AG04450 (cell line): ENCODE data around the gene EPS8L1. TPM values are rescaled to one million over a fixed set of nuclear protein-coding genes. Genes with fewer than 3 reads are reported as not detected.
"Not testable (repeated sequence)": the region's sequence is repeated elsewhere in the genome, so short reads cannot be mapped to it uniquely, and the experiment has no call there.

Experiments
- CTCF ChIA-PET: fragments of 300-600, 350-600 bp; formaldehyde crosslinking; extraction: SDS; loops from one replicate; lab custom pipeline; 2022; ENCODE audit warnings: antibody characterized with exemption, inconsistent platforms; lab: Charles Lee
- POLR2A ChIA-PET: fragments of 350-600 bp; formaldehyde crosslinking; extraction: SDS; loops from one replicate; lab custom pipeline; 2021; ENCODE audit warnings: antibody characterized with exemption, inconsistent platforms; lab: Yijun Ruan, JAX
- DNase-seq: peaks from one replicate; pipeline ENCODE4 v3.0.0-alpha.2; 2011; ENCODE audit warnings: low read depth, low spot score
- H3K27ac ChIP-seq: one replicate; pipeline ENCODE4 v1.5.1; 2012; ENCODE audit warnings: low read depth, low read length, control low read depth
- H3K27me3 ChIP-seq: one replicate; pipeline ENCODE4 v1.6.0; 2012; ENCODE audit warnings: low read length; ENCODE audit not compliant: control insufficient read depth, insufficient read depth
- H3K4me3 ChIP-seq: 2 replicates; pipeline ENCODE4 v1.5.1; 2011; ENCODE audit warnings: mild to moderate bottlenecking, low read depth, low read length, control low read depth
- H3K9me3 ChIP-seq: 2 replicates; pipeline ENCODE4 v1.5.1; 2012; ENCODE audit warnings: low read length; ENCODE audit not compliant: control insufficient read depth, insufficient read depth
- polyA plus RNA-seq: library from polyadenylated mRNA; depleted of rRNA; stranded (reverse); fragments of >200 nt; gene quantifications from 2 replicates; pipeline ENCODE4 v1.2.3, GENCODE V29; 2011
- TF ChIP-seq, protein P1 (sequence below): IDR thresholded peaks from 2 replicates; pipeline ENCODE4 v1.5.1; 2011; ENCODE audit warnings: low read depth, low read length, control low read depth, inconsistent platforms

EPS8L1 gene
- polyA plus RNA-seq, 1 experiment, result 1.5 TPM

GRCh38 chr19:55050749-55051532 is 24.7 kb upstream of the EPS8L1 start:
- POLR2A ChIA-PET, result no interaction called here
- Histone ChIP-seq H3K27me3 (no peaks in the 10 kb centered on the region), H3K27ac (no peak overlapping the region), H3K4me3 (no peak overlapping the region), H3K9me3 (no peaks in the 10 kb centered on the region; the same call in 1 of the 2 replicates)
- DNase-seq, result no peak
- TF ChIP-seq, protein P1, sequence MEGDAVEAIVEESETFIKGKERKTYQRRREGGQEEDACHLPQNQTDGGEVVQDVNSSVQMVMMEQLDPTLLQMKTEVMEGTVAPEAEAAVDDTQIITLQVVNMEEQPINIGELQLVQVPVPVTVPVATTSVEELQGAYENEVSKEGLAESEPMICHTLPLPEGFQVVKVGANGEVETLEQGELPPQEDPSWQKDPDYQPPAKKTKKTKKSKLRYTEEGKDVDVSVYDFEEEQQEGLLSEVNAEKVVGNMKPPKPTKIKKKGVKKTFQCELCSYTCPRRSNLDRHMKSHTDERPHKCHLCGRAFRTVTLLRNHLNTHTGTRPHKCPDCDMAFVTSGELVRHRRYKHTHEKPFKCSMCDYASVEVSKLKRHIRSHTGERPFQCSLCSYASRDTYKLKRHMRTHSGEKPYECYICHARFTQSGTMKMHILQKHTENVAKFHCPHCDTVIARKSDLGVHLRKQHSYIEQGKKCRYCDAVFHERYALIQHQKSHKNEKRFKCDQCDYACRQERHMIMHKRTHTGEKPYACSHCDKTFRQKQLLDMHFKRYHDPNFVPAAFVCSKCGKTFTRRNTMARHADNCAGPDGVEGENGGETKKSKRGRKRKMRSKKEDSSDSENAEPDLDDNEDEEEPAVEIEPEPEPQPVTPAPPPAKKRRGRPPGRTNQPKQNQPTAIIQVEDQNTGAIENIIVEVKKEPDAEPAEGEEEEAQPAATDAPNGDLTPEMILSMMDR, result no peak
- CTCF ChIA-PET, result no interaction called here

- H3K4me3 ChIP-seq, result no peak overlapping the region
- TF ChIP-seq, protein P1, result no peak
- no peak for DNase-seq
- ChIA-PET CTCF (no interaction called here), POLR2A (no interaction called here)
- H3K27ac ChIP-seq, result no peak overlapping the region
- no peaks in the 10 kb centered on the region for H3K27me3 ChIP-seq
- no peaks in the 10 kb centered on the region; the same call in 1 of the 2 replicates for H3K9me3 ChIP-seq
These were observed 21.9 kb upstream of the EPS8L1 start for GRCh38 chr19:55053735-55054134.

DNA sequence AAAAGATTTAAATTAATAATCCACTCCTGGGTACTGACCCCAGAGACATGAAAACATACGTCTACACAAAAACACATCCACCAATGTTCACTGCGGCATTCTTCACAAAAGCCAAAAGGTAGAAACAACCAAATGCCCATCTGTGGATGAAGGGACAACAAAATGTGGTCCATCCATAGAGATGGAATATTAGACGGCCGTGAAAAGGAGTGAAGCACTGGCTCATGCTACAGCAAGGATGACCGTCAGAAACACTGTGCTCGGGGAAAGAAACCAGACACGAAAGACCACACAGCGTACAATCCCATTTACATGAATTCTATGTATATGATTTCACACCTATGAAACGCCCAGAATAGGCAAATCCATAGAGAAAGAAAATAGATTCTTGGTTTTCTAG is 18.8 kb upstream of the EPS8L1 start:
- CTCF ChIA-PET, result no interaction called here

DNA sequence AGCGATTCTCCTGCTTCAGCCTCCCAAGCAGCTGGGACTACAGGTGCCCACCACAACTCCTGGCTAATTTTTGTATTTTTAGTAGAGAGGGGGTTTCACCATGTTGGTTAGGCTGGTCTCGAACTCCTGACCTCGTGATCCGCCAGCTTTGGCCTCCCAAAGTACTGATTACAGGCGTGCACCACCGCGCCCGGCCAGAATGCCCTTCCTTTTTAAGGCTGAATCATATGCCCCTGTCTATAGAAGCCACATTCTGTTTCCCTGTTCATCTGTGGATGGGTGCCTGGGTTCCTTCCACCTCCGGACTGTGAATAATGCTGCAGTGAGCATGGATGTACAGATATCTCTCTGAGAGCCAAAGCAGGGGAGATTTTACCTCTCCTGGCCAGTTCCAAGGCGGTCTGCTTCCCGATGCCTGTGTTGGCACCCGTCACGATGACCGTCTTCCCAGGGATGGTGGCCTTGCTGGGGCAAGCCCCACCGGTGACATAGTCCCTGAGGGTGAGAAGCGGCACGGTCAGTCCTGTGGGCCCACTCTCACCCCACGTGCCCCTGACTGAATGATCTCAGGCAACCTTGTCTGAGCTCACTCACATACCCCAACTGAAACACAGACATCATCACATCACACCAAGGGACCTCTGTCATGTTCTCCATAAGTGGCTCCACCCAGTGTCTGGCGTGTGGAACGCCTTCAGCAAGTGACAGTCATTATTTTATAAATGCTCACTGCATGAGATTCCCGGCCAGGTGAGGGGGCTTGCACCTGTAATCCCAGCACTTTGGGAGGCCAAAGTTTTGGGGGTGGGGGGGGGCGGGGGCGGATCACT is 16.7 kb upstream of the EPS8L1 start:
- Histone ChIP-seq H3K27me3 (no peaks in the 10 kb centered on the region), H3K27ac (no peak overlapping the region), H3K9me3 (peaks cover 4% of the 10 kb centered on the region; the same call in 1 of the 2 replicates), H3K4me3 (no peak overlapping the region)
- CTCF ChIA-PET, result interaction anchor here (1.6 kb wide), 1 partner anchor 29 kb away, joined by 3 read pairs; no protein-coding TSS in a partner anchor
- DNase-seq, result no peak
- POLR2A ChIA-PET, result no interaction called here
- TF ChIP-seq, protein P1, result no peak

More for the DNA sequence above, 18.8 kb upstream of the EPS8L1 start:
- TF ChIP-seq, protein P1, result no peak
- no peak overlapping the region for H3K4me3 ChIP-seq
- H3K27me3 ChIP-seq, result no peaks in the 10 kb centered on the region
- no peaks in the 10 kb centered on the region for H3K9me3 ChIP-seq
- no peak for DNase-seq
- no peak overlapping the region for H3K27ac ChIP-seq
- POLR2A ChIA-PET, result no interaction called here

- DNase-seq, H3K27me3 ChIP-seq, CTCF ChIA-PET, H3K4me3 ChIP-seq, H3K9me3 ChIP-seq, POLR2A ChIA-PET, H3K27ac ChIP-seq: not testable (repeated sequence)
These were observed 15.4 kb upstream of the EPS8L1 start for GRCh38 chr19:55060287-55060686.
